SU-DHL-6 (cell line): ENCODE measurements around the gene ASGR1.

ENCODE experiments used
- H2AFZ ChIP-seq: fragments of 200-600 bp; sonication (generic); 2 replicates; pipeline ENCODE4 v1.6.1; 2014; ENCODE audit warnings: low read depth, mild to moderate bottlenecking, moderate library complexity, mixed read lengths, antibody characterized with exemption, low read length; ENCODE audit not compliant: severe bottlenecking
- H3F3A ChIP-seq: fragments of 200-600 bp; shearing (Covaris generic); 2 replicates; pipeline ENCODE4 v1.6.0; 2016; ENCODE audit warnings: antibody characterized with exemption, mild to moderate bottlenecking; ENCODE audit not compliant: insufficient read depth
- H3K27ac ChIP-seq: fragments of 200-600 bp; sonication (generic); 2 replicates; pipeline ENCODE4 v1.5.1; 2016; ENCODE audit warnings: low read depth, mild to moderate bottlenecking, low read length, moderate library complexity, mixed read lengths
- H3K27me3 ChIP-seq: fragments of 200-600 bp; sonication (generic), shearing (Covaris generic); 2 replicates; pipeline ENCODE4 v1.6.0; 2014; ENCODE audit warnings: mild to moderate bottlenecking, low read length
- H3K36me3 ChIP-seq: fragments of 200-600 bp; sonication (generic); 2 replicates; pipeline ENCODE4 v1.6.1; 2014; ENCODE audit warnings: mild to moderate bottlenecking, low read length, mixed read lengths
- H3K4me2 ChIP-seq: fragments of 300-600, 200-600 bp; shearing (Covaris generic), sonication (generic); 2 replicates; pipeline ENCODE4 v1.6.0; 2014; ENCODE audit warnings: low read length, low read depth, mild to moderate bottlenecking; ENCODE audit not compliant: poor library complexity, severe bottlenecking
- H3K4me3 ChIP-seq: fragments of 200-600 bp; sonication (generic); 2 replicates; pipeline ENCODE4 v1.5.1; 2014; ENCODE audit warnings: antibody characterized with exemption, low read length, mild to moderate bottlenecking, mixed read lengths; ENCODE audit not compliant: insufficient read depth, poor library complexity, severe bottlenecking
- H3K79me2 ChIP-seq: fragments of 200-600 bp; sonication (generic); 2 replicates; pipeline ENCODE4 v1.6.1; 2014; ENCODE audit warnings: mild to moderate bottlenecking, low read length, moderate library complexity; ENCODE audit not compliant: insufficient read depth
- H3K9ac ChIP-seq: fragments of 200-600 bp; sonication (generic); 2 replicates; pipeline ENCODE4 v1.7.0; 2014; ENCODE audit warnings: mild to moderate bottlenecking, low read length
- H3K9me2 ChIP-seq: fragments of 200-600 bp; sonication (generic); replicated peaks from 2 replicates; pipeline ENCODE4 v1.6.1; 2014; ENCODE audit warnings: low read length; ENCODE audit not compliant: insufficient read depth
- H3K9me3 ChIP-seq: fragments of 200-600 bp; sonication (generic); 2 replicates; pipeline ENCODE4 v1.6.1; 2014; ENCODE audit warnings: low read length, mixed read lengths; ENCODE audit not compliant: insufficient read depth
- H4K20me1 ChIP-seq: fragments of 200-600 bp; sonication (generic); 2 replicates; pipeline ENCODE4 v1.6.1; 2014; ENCODE audit warnings: low read depth, mild to moderate bottlenecking, antibody characterized with exemption, low read length, moderate library complexity, mixed read lengths
- CTCF ChIP-seq: fragments of 200-600 bp; sonication (generic); IDR thresholded peaks from one replicate; pipeline ENCODE4 v1.5.1; 2017; ENCODE audit warnings: antibody characterized with exemption, mild to moderate bottlenecking, low read length, moderate library complexity; ENCODE audit not compliant: insufficient read depth, poor library complexity, severe bottlenecking
- EZH2phosphoT487 ChIP-seq: fragments of 200-600 bp; sonication (generic), shearing (Covaris generic); conservative IDR thresholded peaks from 2 replicates; pipeline ENCODE4 v1.6.1; 2018; ENCODE audit warnings: mild to moderate bottlenecking, antibody characterized with exemption, low read length, moderate library complexity, mixed read lengths

ASGR1 gene

GRCh38 chr17:7217113-7217987 lies 38.2 kb upstream of the ASGR1 start:
- H3K4me3 ChIP-seq = no peak overlapping the region

GRCh38 chr17:7216242-7217112 lies 37.3 kb upstream of the ASGR1 start:
- no peaks in the 10 kb centered on the region for H3K36me3 ChIP-seq
- no peak overlapping the region for H2AFZ ChIP-seq
- H3K4me2 ChIP-seq = no peak overlapping the region
- H3K79me2 ChIP-seq = no peaks in the 10 kb centered on the region
- H3F3A ChIP-seq = peaks cover 11% of the 10 kb centered on the region; the same call in 1 of the 2 replicates
- H3K4me3 ChIP-seq = no peak overlapping the region
- no peaks in the 10 kb centered on the region for H3K9me2 ChIP-seq
- no peak overlapping the region for H3K9ac ChIP-seq
- H3K27ac ChIP-seq = no peak overlapping the region
- TF ChIP-seq CTCF (no peak), EZH2phosphoT487 (no peak)
- H3K9me3 ChIP-seq = no peaks in the 10 kb centered on the region
- no peaks in the 10 kb centered on the region for H4K20me1 ChIP-seq
- H3K27me3 ChIP-seq = no peaks in the 10 kb centered on the region

More at GRCh38 chr17:7217113-7217987, 38.2 kb upstream of the ASGR1 start:
- Histone ChIP-seq H3K27ac (no peak overlapping the region), H3K36me3 (no peaks in the 10 kb centered on the region), H3K27me3 (no peaks in the 10 kb centered on the region), H2AFZ (no peak overlapping the region), H4K20me1 (no peaks in the 10 kb centered on the region), H3K9ac (no peak overlapping the region), H3K9me3 (no peaks in the 10 kb centered on the region), H3K4me2 (no peak overlapping the region), H3F3A (peaks cover 12% of the 10 kb centered on the region; the same call in 1 of the 2 replicates), H3K9me2 (no peaks in the 10 kb centered on the region), H3K79me2 (no peaks in the 10 kb centered on the region)
- TF ChIP-seq CTCF = no peak
- no peak for TF ChIP-seq EZH2phosphoT487

GRCh38 chr17:7215652-7216180 lies 36.5 kb upstream of the ASGR1 start:
- no peak overlapping the region for H3K27ac ChIP-seq
- no peak overlapping the region for H3K4me3 ChIP-seq
- H3K9me2 ChIP-seq = no peaks in the 10 kb centered on the region
- no peaks in the 10 kb centered on the region for H3K27me3 ChIP-seq
- H3F3A ChIP-seq = peaks cover 5% of the 10 kb centered on the region; the same call in 1 of the 2 replicates
- H4K20me1 ChIP-seq = no peaks in the 10 kb centered on the region
- H3K9me3 ChIP-seq = no peaks in the 10 kb centered on the region
- H2AFZ ChIP-seq = no peak overlapping the region
- H3K4me2 ChIP-seq = no peak overlapping the region
- H3K79me2 ChIP-seq = no peaks in the 10 kb centered on the region
- TF ChIP-seq EZH2phosphoT487 (no peak), CTCF (no peak)
- no peak overlapping the region for H3K9ac ChIP-seq
- H3K36me3 ChIP-seq = no peaks in the 10 kb centered on the region
